ENCODE results near the gene MMP15. TPM values are rescaled to one million over a fixed set of nuclear protein-coding genes. Genes with fewer than 3 reads are reported as not detected.

MMP15 gene
- total RNA-seq, 1 donor from 2014 or later, result 14.9 TPM

DNA sequence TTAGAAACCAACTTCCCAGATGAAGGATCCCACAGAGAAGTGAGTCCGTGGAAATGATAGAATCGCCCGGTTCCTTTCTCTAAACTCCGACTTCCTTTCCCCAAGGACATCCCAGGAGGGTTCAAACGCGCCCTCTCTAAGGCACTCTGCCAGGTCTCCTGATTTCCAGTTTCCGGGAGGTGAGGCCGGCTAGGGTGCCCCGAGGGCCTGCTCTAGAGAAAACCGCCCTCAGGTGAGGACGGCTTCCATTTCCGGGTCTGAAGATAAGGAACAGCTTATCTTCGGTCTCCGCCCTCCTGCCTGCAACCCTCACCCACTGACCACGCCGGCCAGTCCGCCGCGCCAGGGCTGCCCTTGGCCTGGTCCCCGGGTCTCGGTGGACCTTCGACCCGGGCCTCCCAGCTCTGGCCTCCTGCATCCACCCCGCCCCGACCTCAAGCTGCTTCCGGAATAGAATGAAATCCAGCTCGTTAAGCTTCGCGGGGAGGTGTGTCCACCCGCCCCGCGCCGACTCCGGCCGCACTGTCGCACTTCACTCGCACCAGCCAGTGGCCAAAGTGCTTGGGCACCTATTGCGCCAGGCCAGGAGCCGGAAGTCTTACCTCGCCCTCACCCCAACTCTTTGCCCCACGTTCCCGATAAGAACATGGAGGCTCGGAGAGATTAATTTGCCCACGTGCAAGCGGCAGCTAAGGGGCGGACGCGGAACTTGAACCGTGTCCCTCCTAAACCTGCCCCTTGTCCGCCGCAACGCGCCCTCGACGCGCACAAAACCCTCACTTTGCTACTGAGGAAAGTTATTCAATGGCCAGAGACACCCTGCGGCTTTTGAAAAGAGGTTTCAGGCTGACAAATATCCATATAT lies 836 bp upstream of the MMP15 start:
- intact Hi-C loops (cut with DNase I), result loop anchor here (2.0 to 10.0 kb wide), 3 partner anchors 174 to 460 kb away; partner anchors contain the start of gene CSNK2A2
- Histone ChIP-seq H3K36me3 (no peaks in the 10 kb centered on the region), H3K27me3 (no peaks in the 10 kb centered on the region), H3K4me3 (peak overlapping the region; percentile 74 to 82), H3K9me3 (no peaks in the 10 kb centered on the region), H3K4me1 (peaks cover 7 to 18% of the 10 kb centered on the region in 2 donors), H3K27ac (peak overlapping the region in 1 of 2 donors; percentile 74)
- DNase-seq (ENCODE audit: low spot score in 2 of 2), result no peak
- TF ChIP-seq CTCF (IDR thresholded peaks at IDR 0.05), result no peak

GRCh38 chr16:58026139-58026704 lies 668 bp downstream of the MMP15 start:
- no peaks in the 10 kb centered on the region for H3K36me3 ChIP-seq
- intact Hi-C loops (cut with DNase I), result loop anchor here (2.0 to 10.0 kb wide), 3 partner anchors 103 to 459 kb away; partner anchors contain the start of gene CFAP20
- H3K4me3 ChIP-seq, result peak overlapping the region; percentile 74 to 82
- TF ChIP-seq CTCF (IDR thresholded peaks at IDR 0.05), result peak in 1 of 3 experiments; percentile 5
- H3K9me3 ChIP-seq, result no peaks in the 10 kb centered on the region
- H3K27ac ChIP-seq, result peak overlapping the region; percentile 73 to 74
- H3K27me3 ChIP-seq, result no peaks in the 10 kb centered on the region
- peaks cover 7 to 18% of the 10 kb centered on the region in 2 donors for H3K4me1 ChIP-seq
- no peak for DNase-seq (ENCODE audit: low spot score in 2 of 2)

- Histone ChIP-seq H3K4me1 (peaks cover 7 to 18% of the 10 kb centered on the region in 2 donors), H3K27ac (peak overlapping the region in 1 of 2 donors; percentile 73), H3K4me3 (peak overlapping the region; percentile 74 to 82), H3K36me3 (no peaks in the 10 kb centered on the region), H3K27me3 (no peaks in the 10 kb centered on the region), H3K9me3 (no peaks in the 10 kb centered on the region)
- no peak for TF ChIP-seq CTCF (IDR thresholded peaks at IDR 0.05)
- no peak for DNase-seq (ENCODE audit: low spot score in 2 of 2)
- intact Hi-C loops (cut with DNase I), result loop anchor here (2.0 to 10.0 kb wide), 3 partner anchors 102 to 458 kb away; partner anchors contain the start of gene CFAP20
Observed at GRCh38 chr16:58026705-58027160, 1.2 kb downstream of the MMP15 start.

- intact Hi-C loops (cut with DNase I), result loop anchor here (2.0 to 10.0 kb wide), 3 partner anchors 101 to 457 kb away; partner anchors contain the start of gene CFAP20
- DNase-seq (ENCODE audit: low spot score in 2 of 2), result no peak
- H3K27me3 ChIP-seq, result no peaks in the 10 kb centered on the region
- H3K27ac ChIP-seq, result no peak overlapping the region
- TF ChIP-seq CTCF (IDR thresholded peaks at IDR 0.05), result no peak
- H3K4me1 ChIP-seq, result peaks cover 7 to 18% of the 10 kb centered on the region in 2 donors
- peak overlapping the region; percentile 74 to 82 for H3K4me3 ChIP-seq
- no peaks in the 10 kb centered on the region for H3K36me3 ChIP-seq
- no peaks in the 10 kb centered on the region for H3K9me3 ChIP-seq
Observed at GRCh38 chr16:58027161-58027915, 1.8 kb downstream of the MMP15 start.

GRCh38 chr16:58027916-58028455 lies 2.4 kb downstream of the MMP15 start:
- no peak for DNase-seq (ENCODE audit: low spot score in 2 of 2)

More at GRCh38 chr16:58027916-58028455, 2.4 kb downstream of the MMP15 start:
- no peaks in the 10 kb centered on the region for H3K27me3 ChIP-seq
- no peaks in the 10 kb centered on the region for H3K36me3 ChIP-seq
- peaks cover 7 to 16% of the 10 kb centered on the region in 2 donors for H3K4me1 ChIP-seq
- intact Hi-C loops (cut with DNase I), result loop anchor here (2.0 to 10.0 kb wide), 3 partner anchors 101 to 457 kb away; partner anchors contain the start of gene CFAP20
- H3K9me3 ChIP-seq, result no peaks in the 10 kb centered on the region
- no peak for TF ChIP-seq CTCF (IDR thresholded peaks at IDR 0.05)
- H3K4me3 ChIP-seq, result no peak overlapping the region
- H3K27ac ChIP-seq, result no peak overlapping the region

Measured in ascending aorta (tissue), 2 donors.